Upper lobe of right lung (tissue), 1 donor: ENCODE measurements around the gene KCNG4. TPM values are rescaled to one million over a fixed set of nuclear protein-coding genes. Genes with fewer than 3 reads are reported as not detected.

ENCODE experiments used
- ATAC-seq: fragments of 200-7000 bp; cut with Tn5 transposase; one replicate; pipeline ENCODE4 v1.9.1; 2020; ENCODE audit warnings: mild to moderate bottlenecking, moderate library complexity
- DNase-seq: peaks from one replicate; pipeline ENCODE4 v3.0.0-alpha.2; 2020
- H3K27ac ChIP-seq: fragments of 200-600 bp; one replicate; pipeline ENCODE4 v1.8.0; 2022
- H3K27me3 ChIP-seq: fragments of 200-600 bp; one replicate; pipeline ENCODE4 v1.8.0; 2022; ENCODE audit warnings: mild to moderate bottlenecking
- H3K36me3 ChIP-seq: fragments of 200-600 bp; one replicate; pipeline ENCODE4 v1.8.0; 2022
- H3K4me1 ChIP-seq: fragments of 200-600 bp; one replicate; pipeline ENCODE4 v1.8.0; 2022
- H3K4me3 ChIP-seq: fragments of 200-600 bp; one replicate; pipeline ENCODE4 v1.8.0; 2022; ENCODE audit warnings: mild to moderate bottlenecking
- H3K9me3 ChIP-seq: fragments of 200-600 bp; one replicate; pipeline ENCODE4 v1.8.0; 2022
- intact Hi-C: fragments of 100-400 bp; cut with DNase I; formaldehyde crosslinking; loops from one replicate; pipeline ENCODE4 v1.11.0; 2022
- total RNA-seq: library from RNA; stranded (reverse); fragmentation: NEBNext Ultra II Directional; extraction: Animal tissue kit (Norgen Biotek cat#: 25700); gene quantifications from one replicate; pipeline ENCODE4 v1.2.1, GENCODE V29; 2021
- TF ChIP-seq, protein P1 (sequence below): fragments of 200-600 bp; IDR thresholded peaks from one replicate; pipeline ENCODE4 v1.8.0; 2022; ENCODE audit warnings: antibody characterized with exemption
- donor health status: DM: no; HTN: yes; CAD: no; lungs with severe emphysema.

Gene KCNG4
- total RNA-seq, 1 donor from 2014 or later, result not detected

DNA sequence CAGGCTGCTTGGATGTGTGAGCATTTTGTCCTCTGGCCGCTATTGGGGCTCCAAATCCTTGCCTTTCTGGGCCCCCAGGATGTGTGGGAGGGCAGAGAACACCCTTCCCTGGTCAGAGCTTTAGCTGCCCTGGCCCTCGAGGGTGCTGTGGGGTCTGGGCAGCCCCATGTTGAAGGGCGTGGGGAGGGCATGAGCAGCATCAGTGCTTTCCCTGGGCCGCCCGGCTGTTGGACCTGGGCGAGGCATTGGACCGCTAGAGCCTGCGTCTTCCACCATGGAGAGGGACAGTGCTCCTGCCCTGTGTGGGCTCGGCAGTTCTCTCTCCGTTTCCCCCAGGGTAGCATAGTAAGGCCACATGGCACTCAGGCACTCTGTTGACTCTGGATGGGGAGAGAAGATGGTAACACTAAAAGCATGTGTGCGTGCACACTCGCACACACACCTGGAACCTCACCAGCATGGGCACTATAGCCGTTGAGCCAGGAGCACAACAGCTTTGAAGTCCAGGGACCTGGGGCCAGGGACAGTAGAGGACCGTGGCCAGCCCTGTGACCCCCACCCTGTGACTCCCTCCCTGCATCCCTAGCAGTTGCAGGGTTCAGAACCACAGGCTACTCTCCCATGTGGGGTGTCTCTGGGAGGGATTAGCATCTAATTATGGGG lies 42.2 kb downstream of the KCNG4 start:
- ATAC-seq (no peak), DNase-seq (no peak)
- Histone ChIP-seq H3K27ac (no peak overlapping the region), H3K4me3 (no peak overlapping the region), H3K36me3 (no peaks in the 10 kb centered on the region), H3K9me3 (no peaks in the 10 kb centered on the region), H3K27me3 (no peaks in the 10 kb centered on the region), H3K4me1 (no peaks in the 10 kb centered on the region)
- intact Hi-C loops, result no loop called here
- TF ChIP-seq, protein P1, sequence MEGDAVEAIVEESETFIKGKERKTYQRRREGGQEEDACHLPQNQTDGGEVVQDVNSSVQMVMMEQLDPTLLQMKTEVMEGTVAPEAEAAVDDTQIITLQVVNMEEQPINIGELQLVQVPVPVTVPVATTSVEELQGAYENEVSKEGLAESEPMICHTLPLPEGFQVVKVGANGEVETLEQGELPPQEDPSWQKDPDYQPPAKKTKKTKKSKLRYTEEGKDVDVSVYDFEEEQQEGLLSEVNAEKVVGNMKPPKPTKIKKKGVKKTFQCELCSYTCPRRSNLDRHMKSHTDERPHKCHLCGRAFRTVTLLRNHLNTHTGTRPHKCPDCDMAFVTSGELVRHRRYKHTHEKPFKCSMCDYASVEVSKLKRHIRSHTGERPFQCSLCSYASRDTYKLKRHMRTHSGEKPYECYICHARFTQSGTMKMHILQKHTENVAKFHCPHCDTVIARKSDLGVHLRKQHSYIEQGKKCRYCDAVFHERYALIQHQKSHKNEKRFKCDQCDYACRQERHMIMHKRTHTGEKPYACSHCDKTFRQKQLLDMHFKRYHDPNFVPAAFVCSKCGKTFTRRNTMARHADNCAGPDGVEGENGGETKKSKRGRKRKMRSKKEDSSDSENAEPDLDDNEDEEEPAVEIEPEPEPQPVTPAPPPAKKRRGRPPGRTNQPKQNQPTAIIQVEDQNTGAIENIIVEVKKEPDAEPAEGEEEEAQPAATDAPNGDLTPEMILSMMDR, result no peak

DNA sequence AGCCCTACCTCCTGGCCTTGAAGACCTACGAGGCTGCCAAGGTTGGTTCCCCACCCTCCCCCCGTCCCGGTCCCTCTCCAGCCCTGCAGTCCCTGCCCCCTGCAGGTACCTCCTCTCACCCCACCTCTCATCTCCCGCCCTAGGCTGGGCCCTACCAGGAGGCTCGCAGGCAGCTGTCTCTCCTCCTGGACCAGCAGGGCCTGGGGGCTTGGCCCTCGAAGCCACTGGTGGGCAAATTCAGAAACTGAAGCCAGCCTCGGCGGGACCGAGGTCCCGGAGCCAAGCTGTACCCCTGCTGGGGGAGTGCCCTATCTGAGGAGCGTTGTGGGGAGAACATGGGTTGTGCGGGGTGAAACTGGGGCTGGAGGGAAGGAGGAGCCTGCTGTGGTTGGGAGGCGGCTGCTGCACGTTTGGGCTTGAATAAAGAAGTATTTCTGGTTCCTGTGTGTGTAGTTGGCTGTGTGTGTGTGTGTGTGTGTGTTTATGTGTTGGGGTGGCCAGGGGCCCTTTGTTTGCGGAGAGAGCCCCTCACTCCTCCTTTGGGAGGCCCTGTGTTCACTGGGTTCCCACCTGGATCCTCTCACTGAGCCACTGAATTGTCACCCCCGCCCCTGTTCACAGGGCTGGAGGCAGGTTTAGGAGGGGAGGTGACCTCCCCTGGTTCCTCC lies 43.0 kb downstream of the KCNG4 start:
- DNase-seq (no peak), ATAC-seq (no peak)
- H3K9me3 ChIP-seq, result no peaks in the 10 kb centered on the region
- no peaks in the 10 kb centered on the region for H3K4me1 ChIP-seq
- no peak overlapping the region for H3K4me3 ChIP-seq
- no peak overlapping the region for H3K27ac ChIP-seq
- TF ChIP-seq, protein P1, result no peak
- intact Hi-C loops, result no loop called here
- no peaks in the 10 kb centered on the region for H3K36me3 ChIP-seq
- no peaks in the 10 kb centered on the region for H3K27me3 ChIP-seq

DNA sequence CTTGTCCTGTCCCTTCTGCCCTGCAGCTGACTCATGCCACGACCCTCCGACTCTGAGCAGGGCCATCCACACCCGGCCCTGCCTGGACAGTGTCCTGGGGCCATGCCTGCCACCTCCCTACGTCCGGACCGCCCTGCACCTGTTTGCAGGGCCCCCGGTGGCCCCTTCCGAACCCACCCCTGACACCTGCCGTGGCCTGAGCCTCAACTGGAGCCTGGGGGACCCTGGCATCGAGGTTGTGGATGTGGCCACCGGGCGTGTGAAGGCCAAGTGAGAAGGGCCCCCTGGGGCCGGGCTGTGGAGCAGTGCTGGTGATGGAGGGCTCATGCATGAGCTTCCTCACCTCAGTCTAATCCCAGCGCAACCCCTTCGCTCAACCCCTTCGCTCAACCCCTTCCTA lies 43.7 kb downstream of the KCNG4 start:
- Histone ChIP-seq H3K27me3 (no peaks in the 10 kb centered on the region), H3K27ac (no peak overlapping the region), H3K4me1 (no peaks in the 10 kb centered on the region), H3K9me3 (no peaks in the 10 kb centered on the region), H3K4me3 (no peak overlapping the region), H3K36me3 (no peaks in the 10 kb centered on the region)
- ATAC-seq (no peak), DNase-seq (no peak)
- TF ChIP-seq, protein P1, result no peak
- intact Hi-C loops, result no loop called here

DNA sequence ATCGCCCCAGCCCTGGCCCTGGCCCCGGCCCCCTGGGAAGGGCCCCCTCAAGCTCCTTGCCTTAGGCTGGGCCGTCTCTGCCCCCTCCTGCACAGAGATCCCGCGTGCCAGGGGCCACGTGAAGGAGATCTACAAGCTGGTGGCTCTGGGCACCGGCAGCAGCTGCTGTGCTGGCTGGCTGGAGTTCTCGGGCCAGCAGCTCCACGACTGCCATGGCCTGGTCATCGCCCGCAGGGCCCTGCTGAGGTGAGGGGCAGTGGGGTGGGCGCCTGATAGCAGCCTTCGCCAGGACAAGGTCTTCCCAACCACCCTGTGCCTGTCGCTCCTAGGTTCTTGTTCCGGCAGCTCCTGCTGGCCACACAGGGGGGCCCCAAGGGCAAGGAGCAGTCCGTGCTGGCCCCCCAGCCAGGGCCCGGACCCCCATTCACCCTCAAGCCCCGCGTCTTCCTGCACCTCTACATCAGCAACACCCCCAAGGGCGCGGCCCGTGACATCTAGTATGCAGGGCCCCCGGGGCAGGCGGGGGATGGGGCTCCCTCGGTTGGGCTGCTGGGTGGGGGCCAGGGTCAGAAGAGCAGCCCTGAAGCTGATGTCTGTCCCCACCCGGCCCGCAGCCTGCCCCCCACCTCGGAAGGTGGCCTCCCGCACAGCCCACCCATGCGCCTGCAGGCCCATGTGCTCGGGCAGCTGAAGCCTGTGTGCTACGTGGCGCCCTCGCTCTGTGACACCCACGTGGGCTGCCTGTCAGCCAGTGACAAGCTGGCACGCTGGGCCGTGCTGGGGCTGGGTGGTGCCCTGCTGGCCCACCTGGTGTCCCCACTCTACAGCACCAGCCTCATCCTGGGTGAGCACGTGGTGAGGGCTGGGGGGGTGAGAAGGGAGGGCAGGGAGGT lies 44.4 kb downstream of the KCNG4 start:
- Histone ChIP-seq H3K4me3 (no peak overlapping the region), H3K27ac (no peak overlapping the region), H3K27me3 (no peaks in the 10 kb centered on the region), H3K4me1 (no peaks in the 10 kb centered on the region), H3K36me3 (no peaks in the 10 kb centered on the region), H3K9me3 (no peaks in the 10 kb centered on the region)
- intact Hi-C loops, result no loop called here
- ATAC-seq (no peak), DNase-seq (no peak)
- TF ChIP-seq, protein P1, result no peak

DNA sequence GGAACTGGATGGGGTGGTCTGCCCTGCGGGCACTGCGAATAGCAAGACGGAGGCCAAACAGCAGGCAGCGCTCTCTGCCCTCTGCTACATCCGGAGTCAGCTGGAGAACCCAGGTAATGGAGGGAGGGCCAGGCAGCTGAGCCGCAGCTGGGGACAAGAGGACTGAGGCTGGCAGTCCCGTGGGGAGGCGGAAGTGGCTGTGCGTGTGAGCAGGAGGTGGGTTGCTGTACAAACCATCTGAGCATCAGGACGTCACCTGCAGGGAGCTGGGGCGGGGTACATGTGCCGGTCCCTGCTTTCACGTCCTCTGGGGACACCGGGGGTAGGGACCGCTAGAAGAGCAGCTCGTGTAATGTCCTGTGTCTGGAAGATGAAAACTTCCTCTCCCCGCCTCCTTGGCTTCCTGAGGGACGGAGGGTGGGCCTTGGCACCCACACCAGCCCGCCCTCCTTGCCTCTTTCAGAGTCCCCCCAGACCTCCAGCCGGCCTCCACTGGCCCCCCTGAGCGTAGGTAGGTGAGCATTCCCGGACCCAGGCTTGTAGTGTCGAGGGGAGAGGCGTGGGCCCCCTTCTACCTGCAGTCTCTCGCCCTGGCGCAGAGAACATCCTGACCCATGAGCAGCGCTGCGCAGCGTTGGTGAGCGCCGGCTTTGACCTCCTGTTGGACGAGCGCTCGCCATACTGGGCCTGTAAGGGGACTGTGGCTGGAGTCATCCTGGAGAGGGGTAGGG lies 45.2 kb downstream of the KCNG4 start:
- intact Hi-C loops, result no loop called here
- Histone ChIP-seq H3K9me3 (no peaks in the 10 kb centered on the region), H3K27me3 (no peaks in the 10 kb centered on the region), H3K27ac (no peak overlapping the region), H3K4me3 (no peak overlapping the region), H3K36me3 (no peaks in the 10 kb centered on the region), H3K4me1 (no peaks in the 10 kb centered on the region)
- ATAC-seq (no peak), DNase-seq (peak; percentile 59)
- TF ChIP-seq, protein P1, result no peak
